GM10266 (cell line): Measurements from ENCODE around the gene EP400.
"Not testable (repeated sequence)": the region's sequence is repeated elsewhere in the genome, so short reads cannot be mapped to it uniquely, and the experiment has no call there.

ENCODE experiments used
- DNase-seq: peaks from one replicate; pipeline ENCODE4 v3.0.0; 2012; ENCODE audit errors: extremely low spot score
- TF ChIP-seq, protein P1 (sequence below): IDR thresholded peaks from 2 replicates; pipeline ENCODE4 v1.5.1; 2012; ENCODE audit warnings: mild to moderate bottlenecking, low read depth; ENCODE audit not compliant: control insufficient read depth, insufficient read depth; ENCODE audit errors: missing control alignments

Gene EP400

DNA sequence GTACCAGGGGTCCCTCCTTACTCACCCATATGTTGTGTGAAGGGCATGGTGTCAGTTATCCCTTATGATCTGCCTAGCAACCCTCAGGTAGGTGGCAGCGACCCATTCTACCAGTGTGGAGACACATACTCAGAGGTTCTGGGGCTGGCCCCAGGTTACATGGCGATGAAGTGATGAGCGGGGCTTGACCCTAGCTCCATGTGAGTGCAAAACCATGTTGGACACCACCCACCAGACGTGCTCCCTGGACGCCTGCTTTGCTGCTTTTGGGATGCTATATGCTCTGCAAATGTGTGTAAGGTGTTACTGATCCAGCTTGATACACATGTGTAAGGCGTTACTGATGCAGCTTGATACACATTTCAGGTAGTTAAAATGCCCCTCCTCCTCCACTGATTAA lies 33.3 kb downstream of the EP400 start:
- TF ChIP-seq, protein P1, sequence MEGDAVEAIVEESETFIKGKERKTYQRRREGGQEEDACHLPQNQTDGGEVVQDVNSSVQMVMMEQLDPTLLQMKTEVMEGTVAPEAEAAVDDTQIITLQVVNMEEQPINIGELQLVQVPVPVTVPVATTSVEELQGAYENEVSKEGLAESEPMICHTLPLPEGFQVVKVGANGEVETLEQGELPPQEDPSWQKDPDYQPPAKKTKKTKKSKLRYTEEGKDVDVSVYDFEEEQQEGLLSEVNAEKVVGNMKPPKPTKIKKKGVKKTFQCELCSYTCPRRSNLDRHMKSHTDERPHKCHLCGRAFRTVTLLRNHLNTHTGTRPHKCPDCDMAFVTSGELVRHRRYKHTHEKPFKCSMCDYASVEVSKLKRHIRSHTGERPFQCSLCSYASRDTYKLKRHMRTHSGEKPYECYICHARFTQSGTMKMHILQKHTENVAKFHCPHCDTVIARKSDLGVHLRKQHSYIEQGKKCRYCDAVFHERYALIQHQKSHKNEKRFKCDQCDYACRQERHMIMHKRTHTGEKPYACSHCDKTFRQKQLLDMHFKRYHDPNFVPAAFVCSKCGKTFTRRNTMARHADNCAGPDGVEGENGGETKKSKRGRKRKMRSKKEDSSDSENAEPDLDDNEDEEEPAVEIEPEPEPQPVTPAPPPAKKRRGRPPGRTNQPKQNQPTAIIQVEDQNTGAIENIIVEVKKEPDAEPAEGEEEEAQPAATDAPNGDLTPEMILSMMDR = no peak
- DNase-seq = no peak

DNA sequence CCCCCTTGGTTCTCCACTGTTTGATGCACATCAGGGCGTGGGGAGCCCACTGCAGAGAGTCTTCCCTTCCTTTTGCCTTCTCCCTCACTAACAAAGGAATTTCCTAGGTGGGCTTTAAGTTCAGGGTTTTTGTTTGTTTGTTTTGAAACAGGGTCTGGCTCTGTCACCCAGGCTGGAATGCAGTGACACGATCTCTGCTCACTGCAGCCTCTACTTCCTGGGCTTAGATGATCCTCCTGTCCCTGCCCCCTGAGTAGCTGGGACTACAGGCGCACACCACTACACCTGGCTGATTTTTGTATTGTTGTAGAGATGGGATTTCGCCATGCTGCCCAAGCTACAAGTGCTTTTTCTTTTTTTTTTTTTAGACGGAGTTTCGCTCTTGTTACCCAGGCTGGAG lies 33.8 kb downstream of the EP400 start:
- TF ChIP-seq, protein P1 = no peak
- no peak for DNase-seq

DNA sequence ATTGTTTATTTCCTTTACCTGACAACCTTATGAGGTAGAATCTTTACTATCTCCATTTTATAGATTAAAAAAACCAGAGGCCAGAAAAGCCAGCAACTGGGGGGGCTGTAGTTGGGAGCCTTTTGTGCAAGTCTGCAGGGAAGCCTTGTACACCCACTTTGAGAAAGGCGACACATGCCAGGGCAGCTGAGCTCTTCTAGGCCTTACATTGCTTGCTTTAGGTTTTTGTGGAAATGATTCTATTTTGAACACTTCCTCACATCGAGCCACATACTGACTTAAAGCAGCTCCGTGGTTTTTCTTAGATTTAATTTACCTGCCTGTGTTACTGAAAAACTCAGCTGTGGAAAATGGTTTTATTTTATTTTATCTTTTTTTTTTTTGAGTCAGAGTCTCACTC lies 34.6 kb downstream of the EP400 start:
- no peak for DNase-seq
- TF ChIP-seq, protein P1 = no peak

DNA sequence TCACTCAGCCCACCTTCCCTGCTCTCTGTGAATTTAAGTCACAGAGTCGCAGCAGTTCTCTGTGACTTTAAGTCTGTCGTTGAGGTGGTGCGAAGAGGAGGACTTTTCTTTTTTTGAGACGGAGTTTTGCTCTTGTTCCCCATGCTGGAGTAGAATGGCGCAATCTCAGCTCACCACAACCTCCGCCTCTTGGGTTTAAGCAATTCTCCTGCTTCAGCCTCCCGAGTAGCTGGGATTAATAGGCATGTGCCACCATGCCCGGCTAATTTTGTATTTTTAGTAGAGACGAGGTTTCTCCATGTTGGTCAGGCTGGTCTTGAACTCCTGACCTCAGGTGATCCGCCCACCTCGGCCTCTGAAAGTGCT lies 35.8 kb downstream of the EP400 start:
- not testable (repeated sequence) for DNase-seq

DNA sequence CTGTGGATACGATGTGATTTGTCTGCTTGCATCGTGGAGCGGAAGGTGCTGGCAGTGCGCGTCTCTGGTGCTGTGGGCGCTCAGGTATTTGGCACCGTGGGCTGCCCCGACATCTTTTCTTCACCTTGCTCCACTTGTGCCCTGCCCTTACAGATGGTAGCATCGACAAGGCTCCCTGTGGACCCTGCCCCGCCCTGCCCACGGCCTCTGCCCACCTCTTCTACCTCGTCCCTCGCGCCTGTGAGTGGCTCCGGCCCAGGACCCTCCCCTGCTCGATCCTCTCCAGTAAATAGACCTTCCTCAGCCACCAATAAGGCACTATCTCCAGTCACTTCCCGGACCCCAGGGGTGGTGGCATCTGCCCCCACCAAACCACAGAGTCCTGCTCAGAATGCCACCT lies 36.6 kb downstream of the EP400 start:
- DNase-seq = no peak
- TF ChIP-seq, protein P1 = no peak

DNA sequence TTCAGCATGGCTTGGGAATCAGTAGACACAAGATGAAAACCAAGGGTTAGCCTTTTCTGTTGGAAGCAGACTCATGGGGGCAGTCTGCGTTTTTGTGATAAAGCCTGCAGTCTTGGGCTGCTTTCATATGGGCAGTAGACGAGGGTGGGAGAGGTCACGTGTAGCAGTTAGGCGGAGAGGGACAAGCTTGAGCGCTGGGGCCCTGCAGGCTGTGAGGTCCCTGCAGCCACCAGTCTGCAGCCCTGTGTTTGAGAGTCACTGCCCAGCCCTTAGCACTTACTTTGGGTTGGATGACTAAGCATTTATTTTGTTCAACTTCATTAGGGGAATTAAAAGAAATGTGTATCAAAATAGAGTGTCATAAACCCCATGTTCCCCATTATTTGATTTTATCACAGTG lies 37.2 kb downstream of the EP400 start:
- TF ChIP-seq, protein P1 = no peak
- no peak for DNase-seq

DNA sequence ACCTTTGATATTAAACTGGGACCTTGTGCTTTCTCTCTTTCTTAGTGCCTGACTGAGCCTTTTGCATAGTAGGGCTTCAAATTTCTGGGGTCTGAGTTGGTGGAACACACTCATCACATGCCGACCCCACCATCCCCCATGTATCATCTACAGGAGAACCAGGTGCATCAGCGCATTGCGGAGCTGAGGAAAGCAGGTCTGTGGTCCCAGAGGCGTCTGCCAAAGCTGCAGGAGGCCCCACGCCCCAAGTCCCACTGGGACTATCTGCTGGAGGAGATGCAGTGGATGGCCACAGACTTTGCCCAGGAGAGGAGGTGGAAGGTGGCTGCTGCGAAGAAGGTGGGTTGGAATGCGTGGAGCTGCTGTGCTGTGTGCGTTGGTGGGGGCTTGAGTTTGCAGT lies 37.8 kb downstream of the EP400 start:
- TF ChIP-seq, protein P1 = no peak
- DNase-seq = no peak

DNA sequence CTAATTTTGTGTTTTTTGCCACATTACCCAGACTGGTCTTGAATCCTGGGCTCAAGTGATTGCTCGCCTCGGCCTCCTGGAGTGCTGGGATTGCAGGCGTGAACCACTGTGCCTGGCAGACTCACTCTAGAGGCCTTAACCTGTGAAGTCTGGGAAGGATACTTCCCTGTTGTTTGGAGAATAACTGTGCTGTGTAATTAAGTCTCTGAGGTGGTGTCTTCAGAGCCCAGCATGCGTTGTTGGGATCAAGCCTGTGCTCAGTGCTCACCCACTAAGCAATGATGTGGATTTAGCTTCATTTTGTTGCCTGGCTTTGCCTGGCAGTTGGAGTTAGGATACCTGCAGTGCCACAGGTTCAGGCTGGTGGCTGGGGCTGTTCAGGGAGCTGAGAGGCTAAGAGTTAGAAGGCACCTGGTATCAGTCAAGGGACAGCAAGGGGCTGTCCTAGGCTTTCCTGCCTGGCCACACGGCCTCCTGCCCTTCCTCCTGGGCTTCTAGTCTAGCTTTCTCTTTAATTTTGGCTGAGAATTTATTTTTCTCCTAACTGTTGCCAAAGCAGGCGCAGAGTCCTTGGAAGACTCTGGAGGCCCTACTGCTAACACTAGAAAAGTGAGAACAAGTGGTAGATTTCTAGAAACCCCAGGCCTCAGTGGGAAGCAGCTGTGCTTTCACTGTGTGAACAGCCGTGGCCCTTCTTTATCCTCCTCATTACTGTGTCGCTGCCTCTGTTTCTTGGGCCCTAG lies 38.5 kb downstream of the EP400 start:
- DNase-seq = no peak
- TF ChIP-seq, protein P1 = no peak
